ENCODE measurements around the gene PDILT. TPM values are rescaled to one million over a fixed set of nuclear protein-coding genes. Genes with fewer than 3 reads are reported as not detected.
"Not testable (repeated sequence)": the region's sequence is repeated elsewhere in the genome, so short reads cannot be mapped to it uniquely, and the experiment has no call there.

PDILT gene
- total RNA-seq, 1 donor from 2014 or later: not detected

- DNase-seq: no peak
Observed at GRCh38 chr16:20320592-20320991, 83.9 kb downstream of the PDILT start.

- no peak for DNase-seq
Observed at GRCh38 chr16:20320178-20320577, 84.4 kb downstream of the PDILT start.

GRCh38 chr16:20319406-20319805 is 85.1 kb downstream of the PDILT start:
- DNase-seq: no peak

GRCh38 chr16:20318437-20318836 is 86.1 kb downstream of the PDILT start:
- DNase-seq: no peak

- DNase-seq: no peak
Observed at GRCh38 chr16:20318006-20318405, 86.5 kb downstream of the PDILT start.

GRCh38 chr16:20317117-20317516 is 87.4 kb downstream of the PDILT start:
- no peak for DNase-seq

- DNase-seq: no peak
Observed at GRCh38 chr16:20316715-20317114, 87.8 kb downstream of the PDILT start.

GRCh38 chr16:20315764-20316163 is 88.8 kb downstream of the PDILT start:
- DNase-seq: no peak

GRCh38 chr16:20314575-20314974 is 90.0 kb downstream of the PDILT start:
- no peak for DNase-seq

GRCh38 chr16:20313741-20314140 is 90.8 kb downstream of the PDILT start:
- no peak for DNase-seq

- DNase-seq: not testable (repeated sequence)
Observed at GRCh38 chr16:20312536-20313095, 91.9 kb downstream of the PDILT start.

- no peak for DNase-seq
Observed at GRCh38 chr16:20311548-20311947, 93.0 kb downstream of the PDILT start.

- no peak for DNase-seq
Observed at GRCh38 chr16:20310421-20311395, 93.8 kb downstream of the PDILT start.

GRCh38 chr16:20309786-20310185 is 94.8 kb downstream of the PDILT start:
- DNase-seq: no peak

Other genes starting within 250 kb of the PDILT start
- not detected for gene GP2, start 77.2 kb downstream of the PDILT start, total RNA-seq
- gene UMOD, start 52.0 kb downstream of the PDILT start, total RNA-seq: not detected
- gene ACSM5, start 4.8 kb upstream of the PDILT start, total RNA-seq: not detected
- not detected for gene ACSM2A, start 46.8 kb upstream of the PDILT start, total RNA-seq
- not detected for gene ACSM2B, start 171.6 kb upstream of the PDILT start, total RNA-seq